HG03469 (cell line): ENCODE results near the gene LDLRAD4.

Experiments used
- ATAC-seq: cut with Tn5 transposase; IDR thresholded peaks from one replicate; pipeline ENCODE4 v1.9.1; 2021; ENCODE audit warnings: mild to moderate bottlenecking, moderate library complexity, moderate number of reproducible peaks; ENCODE audit not compliant: unreplicated experiment

LDLRAD4 gene

DNA sequence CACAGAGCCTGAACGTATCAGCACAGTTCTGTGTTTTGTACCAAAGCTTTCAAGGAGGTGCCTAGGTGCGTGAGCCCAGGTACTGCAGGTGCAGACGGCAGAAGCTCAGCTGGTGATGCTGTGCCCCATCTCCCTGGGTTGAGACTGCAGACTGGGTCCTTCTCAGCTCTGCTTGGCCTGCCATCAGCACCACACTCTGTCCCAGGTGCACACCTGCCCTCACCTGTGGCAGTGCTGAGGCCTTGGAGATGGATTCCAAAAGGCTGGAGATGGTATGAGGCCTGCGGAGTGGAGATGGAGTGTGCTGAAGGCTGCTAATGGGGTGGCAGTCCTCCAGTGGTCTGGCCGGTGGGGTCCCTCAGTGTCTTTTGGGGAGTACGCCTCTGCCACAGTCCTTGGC lies 9.3 kb downstream of the LDLRAD4 start:
- ATAC-seq = no peak

GRCh38 chr18:13229001-13229671 lies 10.6 kb downstream of the LDLRAD4 start:
- no peak for ATAC-seq

DNA sequence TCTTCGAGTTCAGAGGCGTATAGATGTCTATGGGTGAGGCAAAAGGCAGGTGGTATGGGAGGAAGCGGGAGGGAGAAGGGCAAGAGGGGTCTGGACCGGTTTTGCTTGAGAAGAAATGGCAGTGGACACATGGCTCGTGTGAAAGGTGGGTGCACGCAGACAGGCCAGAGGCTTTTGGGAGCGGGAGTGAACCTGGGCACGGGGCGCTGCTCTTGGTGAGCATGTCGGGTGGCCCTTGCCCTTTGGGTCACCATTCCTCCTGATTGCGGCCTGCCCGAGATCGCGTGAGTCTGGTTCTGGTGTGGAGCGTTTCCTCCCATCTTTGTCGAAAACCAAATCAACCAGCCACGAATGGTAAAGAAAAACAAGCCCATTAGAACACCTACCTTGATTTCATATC lies 12.6 kb downstream of the LDLRAD4 start:
- no peak for ATAC-seq

DNA sequence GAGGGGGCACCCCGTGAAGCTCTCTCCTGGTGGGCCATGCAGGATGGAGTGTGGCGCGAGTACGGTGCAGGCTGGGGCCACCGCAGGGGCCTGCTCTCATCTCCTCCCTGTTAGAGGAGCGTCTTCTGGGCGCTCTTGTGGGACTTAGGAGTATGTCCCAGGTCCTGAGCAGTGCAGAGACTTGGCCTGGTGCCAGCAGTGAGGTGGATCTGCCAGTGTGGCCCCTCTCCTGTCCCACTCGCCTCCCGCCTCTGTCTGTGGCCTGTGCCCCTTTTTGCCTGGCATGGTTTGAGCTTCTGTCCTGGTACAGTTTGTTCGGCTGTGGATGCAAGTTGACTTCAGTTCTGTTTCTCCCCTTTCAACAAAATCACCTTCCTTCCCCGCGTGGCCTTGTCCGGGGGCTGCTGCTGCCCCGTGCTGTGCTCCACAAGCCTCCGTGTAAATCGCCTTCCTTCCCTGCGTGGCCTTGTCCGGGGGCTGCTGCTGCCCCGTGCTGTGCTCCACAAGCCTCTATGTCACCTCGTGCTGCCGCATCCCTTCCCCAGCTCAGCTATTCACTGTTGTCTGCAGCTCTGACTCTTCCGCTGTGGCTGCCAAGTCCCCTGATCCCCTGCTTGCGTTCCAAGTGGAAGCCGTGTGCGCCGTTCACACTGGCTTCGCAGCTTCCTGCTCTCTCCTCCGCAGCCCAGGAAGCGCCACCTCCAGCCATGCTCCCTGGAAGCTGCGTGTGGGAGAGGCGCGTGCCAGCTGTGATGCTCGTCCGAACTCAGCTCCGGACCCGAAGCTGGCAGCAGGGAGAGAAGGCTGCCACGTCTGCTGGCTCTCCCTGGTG lies 13.7 kb downstream of the LDLRAD4 start:
- no peak for ATAC-seq

- no peak for ATAC-seq
Measured at GRCh38 chr18:13232971-13233786, 14.6 kb downstream of the LDLRAD4 start.

GRCh38 chr18:13233787-13234783 lies 15.5 kb downstream of the LDLRAD4 start:
- ATAC-seq = no peak

- no peak for ATAC-seq
Measured at GRCh38 chr18:13235421-13235831, 16.9 kb downstream of the LDLRAD4 start.

DNA sequence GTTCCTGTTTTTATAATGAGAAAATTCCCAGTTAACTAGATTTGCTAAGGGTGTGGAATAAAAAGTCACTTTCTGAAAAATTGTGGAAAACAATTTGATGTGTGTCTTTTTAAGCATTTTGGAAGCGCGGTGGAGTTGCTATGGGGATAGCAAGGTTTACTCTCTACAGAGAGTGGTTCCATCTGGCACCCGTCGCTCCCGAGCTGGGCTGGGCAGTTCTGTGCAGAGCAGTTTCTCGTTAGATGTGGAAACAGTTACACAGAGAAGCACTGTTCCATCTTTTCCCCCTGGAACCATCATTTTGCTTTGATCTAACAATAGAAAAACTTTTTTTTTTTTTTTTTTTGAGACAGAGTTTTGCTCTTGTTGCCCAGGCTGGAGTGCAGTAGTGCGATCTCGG lies 17.4 kb downstream of the LDLRAD4 start:
- no peak for ATAC-seq

- no peak for ATAC-seq
Measured at GRCh38 chr18:13236411-13236810, 17.9 kb downstream of the LDLRAD4 start.

GRCh38 chr18:13237073-13237472 lies 18.5 kb downstream of the LDLRAD4 start:
- ATAC-seq = no peak

DNA sequence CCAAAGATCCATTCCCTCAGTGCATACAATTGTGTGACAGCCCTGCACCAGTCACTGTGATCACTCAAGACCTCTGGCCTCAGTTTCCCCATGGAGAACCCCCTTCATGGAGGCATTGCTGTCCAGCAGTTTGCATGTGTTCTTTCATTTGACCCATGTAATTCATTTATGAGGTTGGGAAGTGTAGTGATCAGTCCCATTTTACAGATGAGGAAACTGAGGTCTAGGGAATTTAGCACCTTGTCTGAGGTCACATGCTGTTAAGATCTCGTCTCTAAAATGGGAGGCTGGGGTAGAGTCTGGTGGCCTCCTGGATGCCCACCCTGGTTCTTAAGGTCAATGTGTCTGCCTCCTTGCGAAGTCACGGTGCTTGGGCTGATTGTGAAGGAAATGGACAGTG lies 19.1 kb downstream of the LDLRAD4 start:
- no peak for ATAC-seq

DNA sequence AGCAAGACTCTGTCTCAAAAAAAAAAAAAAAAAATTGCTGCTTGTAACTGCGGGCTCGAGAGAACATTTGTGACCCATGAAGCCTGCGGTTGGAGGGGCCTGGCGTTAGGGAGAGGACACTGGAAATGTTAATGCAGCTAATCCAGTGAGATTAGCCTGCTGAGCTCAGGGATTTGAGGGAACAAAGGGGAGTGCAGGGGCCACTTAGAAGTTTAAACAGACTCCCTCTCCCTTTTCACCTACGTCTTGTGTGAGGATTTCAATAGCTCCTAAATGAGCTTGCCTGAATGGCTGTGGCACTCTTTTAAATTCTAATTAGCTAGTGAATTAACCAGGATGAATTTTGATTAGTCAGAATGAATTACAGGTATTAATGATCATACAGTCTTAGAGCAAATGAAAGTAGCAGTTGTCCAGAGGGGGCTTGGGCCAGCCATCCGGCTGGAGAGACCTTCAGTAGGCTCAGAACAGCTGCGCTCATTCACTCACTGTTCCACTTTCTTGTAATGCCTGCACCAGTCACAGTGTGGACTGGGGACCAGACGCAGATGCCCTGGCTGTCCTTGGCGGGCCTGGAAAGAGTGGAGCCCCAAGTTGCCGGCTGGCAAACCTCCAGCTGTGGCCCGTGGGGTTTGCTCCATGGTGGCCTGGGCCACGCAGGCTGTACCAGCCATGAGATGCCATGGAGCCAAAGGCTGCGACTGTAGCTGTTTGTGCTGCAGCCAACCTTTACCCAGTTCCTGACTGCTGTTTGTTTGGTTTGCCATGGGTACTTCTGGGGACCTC lies 20.8 kb downstream of the LDLRAD4 start:
- ATAC-seq = no peak

GRCh38 chr18:13240060-13240725 lies 21.6 kb downstream of the LDLRAD4 start:
- no peak for ATAC-seq

GRCh38 chr18:13241083-13241892 lies 22.7 kb downstream of the LDLRAD4 start:
- no peak for ATAC-seq

DNA sequence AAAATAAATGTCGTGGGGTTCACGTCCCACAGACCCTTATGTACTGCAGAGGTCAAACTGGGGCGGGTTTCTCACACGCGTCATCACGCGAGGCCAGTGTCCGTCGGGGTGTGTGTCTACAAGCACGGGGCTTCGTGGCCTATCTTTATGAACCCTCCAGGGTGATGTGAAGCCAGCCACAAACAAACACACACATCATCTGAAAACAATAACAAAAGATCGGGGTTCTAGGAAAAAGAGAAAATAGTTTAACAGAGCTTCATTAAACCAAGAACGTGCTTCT lies 23.3 kb downstream of the LDLRAD4 start:
- no peak for ATAC-seq

GRCh38 chr18:13242797-13243196 lies 24.2 kb downstream of the LDLRAD4 start:
- no peak for ATAC-seq

DNA sequence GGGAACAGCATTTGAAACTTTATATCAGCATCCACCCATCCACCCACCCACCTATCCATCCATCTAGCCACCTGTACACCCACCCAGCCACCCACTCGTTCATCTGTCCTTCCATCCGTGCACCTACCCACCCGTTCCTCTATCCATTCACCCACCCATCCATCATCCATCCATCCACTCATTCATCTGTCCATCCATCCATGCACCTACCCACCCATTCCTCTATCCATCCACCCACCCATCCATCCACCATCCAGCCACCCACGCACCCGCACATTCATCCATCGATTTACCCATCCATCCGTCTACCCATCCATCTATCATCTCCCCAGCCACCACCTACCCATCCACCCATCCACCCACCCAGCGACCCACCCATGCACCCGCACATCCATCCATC lies 24.8 kb downstream of the LDLRAD4 start:
- no peak for ATAC-seq

- no peak for ATAC-seq
Measured at GRCh38 chr18:13244135-13244534, 25.6 kb downstream of the LDLRAD4 start.
